HepG2 (cell line): ENCODE results near the gene CA9. TPM values are rescaled to one million over a fixed set of nuclear protein-coding genes. Genes with fewer than 3 reads are reported as not detected.

Experiments
- AGO2 ChIP-seq: fragments of 200-400 bp; formaldehyde crosslinking; optimal IDR thresholded peaks from 2 replicates; pipeline ENCODE3; 2017; ENCODE audit warnings: mild to moderate bottlenecking, low read depth, low read length, moderate library complexity
- BHLHE40 ChIP-seq: IDR thresholded peaks from 2 replicates; pipeline ENCODE4 v1.6.1; 2011; ENCODE audit warnings: low read length, improper control_type of control experiment
- CAMTA2 ChIP-seq: sonication (generic); formaldehyde crosslinking; IDR thresholded peaks from 2 replicates; pipeline ENCODE4 v1.4.0; 2020; ENCODE audit warnings: mild to moderate bottlenecking, missing genetic modification reagents, borderline replicate concordance
- CC2D1A ChIP-seq: sonication (generic); formaldehyde crosslinking; IDR thresholded peaks from 2 replicates; pipeline ENCODE4 v1.8.1; 2023; ENCODE audit warnings: mild to moderate bottlenecking, missing genetic modification reagents
- DMAP1 ChIP-seq: IDR thresholded peaks from 2 replicates; pipeline ENCODE4 v1.6.1; 2016
- FOXA1 ChIP-seq, 2 experiments: fragments of 450-650 bp in 1 of 2; sonication (generic) in 1 of 2; formaldehyde crosslinking in 1 of 2; IDR thresholded peaks; 2 replicates each; pipeline versions ENCODE4 v1.4.0 to v1.6.1; 2016 to 2020; ENCODE audit warnings: missing genetic modification reagents in 1 of 2
- GATAD1 ChIP-seq: IDR thresholded peaks from 2 replicates; pipeline ENCODE4 v1.6.1; 2016; ENCODE audit warnings: missing genetic modification reagents, missing compliant biosample characterization
- MAFK ChIP-seq, 2 experiments: IDR thresholded peaks in 1 of 2; conservative IDR thresholded peaks in 1 of 2; 2 replicates each; pipeline ENCODE4 v1.6.1; 2011; ENCODE audit warnings: improper control_type of control experiment in 2 of 2, low read length in 2 of 2
- MTA1 ChIP-seq: sonication (generic); formaldehyde crosslinking; IDR thresholded peaks from 2 replicates; pipeline ENCODE4 v1.4.0; 2020; ENCODE audit warnings: missing genetic modification reagents, mild to moderate bottlenecking, borderline replicate concordance
- NR1H2 ChIP-seq: sonication (generic); formaldehyde crosslinking; IDR thresholded peaks from 2 replicates; pipeline ENCODE4 v1.8.1; 2022; ENCODE audit warnings: low read depth, missing genetic modification reagents, borderline replicate concordance
- STAT5B ChIP-seq: sonication (generic); formaldehyde crosslinking; IDR thresholded peaks from 2 replicates; pipeline ENCODE4 v1.4.0; 2020; ENCODE audit warnings: missing genetic modification reagents
- TEAD2 ChIP-seq: sonication (generic); formaldehyde crosslinking; IDR thresholded peaks from 2 replicates; pipeline ENCODE4 v1.9.0; 2021; ENCODE audit warnings: missing genetic modification reagents
- THAP11 ChIP-seq: IDR thresholded peaks from 2 replicates; pipeline ENCODE4 v1.6.1; 2016; ENCODE audit warnings: missing biosample characterization, missing genetic modification reagents
- TP53 ChIP-seq: sonication (generic); formaldehyde crosslinking; conservative IDR thresholded peaks from 2 replicates; pipeline ENCODE4 v1.4.0; 2020; ENCODE audit warnings: missing genetic modification reagents
- TRIM24 ChIP-seq: sonication (generic); formaldehyde crosslinking; IDR thresholded peaks from 2 replicates; pipeline ENCODE4 v1.8.0; 2022; ENCODE audit warnings: mild to moderate bottlenecking, missing genetic modification reagents
- ZNF749 ChIP-seq: sonication (generic); formaldehyde crosslinking; IDR thresholded peaks from 2 replicates; pipeline ENCODE4 v1.8.0; 2022; ENCODE audit warnings: mild to moderate bottlenecking, missing genetic modification reagents, moderate library complexity, borderline replicate concordance
- ZNF768 ChIP-seq: sonication (generic); formaldehyde crosslinking; IDR thresholded peaks from 2 replicates; pipeline ENCODE4 v1.4.0; 2020; ENCODE audit warnings: missing genetic modification reagents
- ZNF850 ChIP-seq: sonication (generic); formaldehyde crosslinking; conservative IDR thresholded peaks from 2 replicates; pipeline ENCODE4 v1.9.0; 2021; ENCODE audit warnings: mild to moderate bottlenecking, missing genetic modification reagents
- ZNF883 ChIP-seq: sonication (generic); formaldehyde crosslinking; IDR thresholded peaks from 2 replicates; pipeline ENCODE4 v1.5.1; 2020; ENCODE audit warnings: mild to moderate bottlenecking, missing genetic modification reagents; ENCODE audit errors: not compliant biosample characterization
- ZSCAN31 ChIP-seq: sonication (generic); formaldehyde crosslinking; IDR thresholded peaks from 2 replicates; pipeline ENCODE4 v1.5.0; 2020; ENCODE audit warnings: low read depth, mild to moderate bottlenecking, missing genetic modification reagents
- polyA plus RNA-seq, 8 experiments: library from polyadenylated mRNA; depleted of rRNA in 3 of 8; stranded (reverse) in 7 of 8; unstranded in 1 of 8; fragments of >200 nt; fragmentation: Illumina TruSeq in 4 of 8; extraction: Trizol in 4 of 8; gene quantifications; 2 replicates each; pipeline versions ENCODE4 v1.2.1 to v1.2.3, GENCODE V29; 2011 to 2016; ENCODE audit warnings: low read depth in 4 of 8, missing spikeins in 1 of 8, mixed read lengths in 1 of 8; ENCODE audit not compliant: insufficient read depth in 1 of 8
- total RNA-seq, 5 experiments: library from RNA; depleted of rRNA; stranded (reverse); fragments of >200 nt; fragmentation: Illumina TruSeq; extraction: Trizol; gene quantifications; 2 replicates each; pipeline ENCODE4 v1.2.3, GENCODE V29; 2016; ENCODE audit warnings: low read depth in 1 of 5
- TF ChIP-seq, protein P1 (sequence below): sonication (generic); formaldehyde crosslinking; IDR thresholded peaks from 2 replicates; pipeline ENCODE4 v1.4.0; 2020; ENCODE audit warnings: low read depth, mild to moderate bottlenecking, missing genetic modification reagents
- TF ChIP-seq, protein P2 (sequence below): sonication (generic); formaldehyde crosslinking; IDR thresholded peaks from 2 replicates; pipeline ENCODE4 v1.4.0; 2020; ENCODE audit warnings: missing genetic modification reagents
- TF ChIP-seq, protein P3 (sequence below): sonication (generic); formaldehyde crosslinking; conservative IDR thresholded peaks from 2 replicates; pipeline ENCODE4 v1.4.0; 2020; ENCODE audit warnings: missing genetic modification reagents

CA9 gene
- total and polyA plus RNA-seq, 2 of the 13 experiments (the other 11 are each of a cell fraction or from before 2014, with no cell fraction given) = 0.13 to 152 TPM

DNA sequence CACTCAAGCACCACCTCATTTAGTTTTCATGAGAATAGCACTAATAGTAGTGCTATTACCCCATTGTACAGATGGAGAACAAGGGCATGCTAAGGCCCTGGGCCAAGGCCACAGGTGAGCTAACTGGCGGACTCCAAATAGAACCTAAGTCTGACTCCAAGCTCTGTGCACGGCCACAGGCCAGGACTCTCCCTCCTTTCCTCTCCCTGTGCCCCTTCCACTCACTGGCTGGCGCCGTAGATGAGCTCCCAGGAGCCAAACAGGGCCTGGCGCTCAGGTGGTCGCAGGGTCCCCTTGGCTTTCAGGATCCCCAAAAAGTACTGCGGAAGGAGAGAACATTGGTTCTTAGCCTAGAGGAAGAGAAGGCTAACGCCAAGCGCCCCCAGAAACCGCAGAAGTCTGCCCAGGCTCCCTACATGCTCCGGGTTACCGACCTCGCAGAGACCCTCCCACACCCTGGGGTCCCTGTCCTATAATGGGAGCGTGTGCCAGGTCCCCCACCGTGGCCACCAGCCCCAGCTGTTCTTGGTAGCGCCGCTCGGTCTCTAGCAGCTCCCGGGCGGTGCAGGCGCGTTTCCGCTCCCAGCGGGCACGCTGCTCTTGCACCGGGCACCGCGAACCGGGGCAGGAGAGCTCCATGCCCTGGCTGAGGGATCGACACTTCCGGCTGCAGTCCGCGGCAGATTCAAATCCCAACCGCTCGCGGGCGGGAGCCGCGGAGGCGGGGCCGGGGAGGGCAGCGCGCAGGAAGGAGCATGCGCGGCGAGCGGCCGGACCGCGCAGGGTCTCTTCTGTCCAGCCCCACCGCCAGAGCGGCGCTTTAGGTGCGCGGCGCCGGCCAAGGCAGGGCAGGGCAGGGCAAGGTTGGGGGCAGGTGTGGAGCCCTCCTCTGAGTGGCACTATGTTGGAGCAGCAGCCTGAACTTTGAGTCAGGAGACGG, 8.9 kb upstream of the CA9 start, which contains the start of gene ARHGEF39 (continued):
- TF ChIP-seq, protein P1, sequence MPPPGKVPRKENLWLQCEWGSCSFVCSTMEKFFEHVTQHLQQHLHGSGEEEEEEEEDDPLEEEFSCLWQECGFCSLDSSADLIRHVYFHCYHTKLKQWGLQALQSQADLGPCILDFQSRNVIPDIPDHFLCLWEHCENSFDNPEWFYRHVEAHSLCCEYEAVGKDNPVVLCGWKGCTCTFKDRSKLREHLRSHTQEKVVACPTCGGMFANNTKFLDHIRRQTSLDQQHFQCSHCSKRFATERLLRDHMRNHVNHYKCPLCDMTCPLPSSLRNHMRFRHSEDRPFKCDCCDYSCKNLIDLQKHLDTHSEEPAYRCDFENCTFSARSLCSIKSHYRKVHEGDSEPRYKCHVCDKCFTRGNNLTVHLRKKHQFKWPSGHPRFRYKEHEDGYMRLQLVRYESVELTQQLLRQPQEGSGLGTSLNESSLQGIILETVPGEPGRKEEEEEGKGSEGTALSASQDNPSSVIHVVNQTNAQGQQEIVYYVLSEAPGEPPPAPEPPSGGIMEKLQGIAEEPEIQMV = peak; percentile 96
- TF ChIP-seq ZNF883 (CRISPR knock-in tag) (peak; percentile 94), AGO2 (peak; percentile 33), ZNF768 (peak; percentile 78; the same call in 1 of the 2 replicates), THAP11 (CRISPR knock-in tag) (peak; percentile 86), GATAD1 (CRISPR knock-in tag) (peak; percentile 79), TEAD2 (CRISPR knock-in tag) (0 out of 2 replicates have a peak, but pooled peaks have one; percentile 56), NR1H2 (no peak), FOXA1 (IDR thresholded peaks at IDR 0.05) (no peak), FOXA1 (CRISPR knock-in tag; IDR thresholded peaks at IDR 0.05) (0 out of 2 replicates have a peak, but pooled peaks have one; percentile 18), DMAP1 (CRISPR knock-in tag) (peak; percentile 92), ZSCAN31 (peak; percentile 79), TP53 (CRISPR knock-in tag) (no peak), MTA1 (CRISPR knock-in tag) (peak; percentile 74; the same call in 1 of the 2 replicates), ZNF749 (CRISPR knock-in tag) (peak; percentile 94; the same call in 1 of the 2 replicates), TRIM24 (CRISPR knock-in tag) (no peak), STAT5B (CRISPR knock-in tag) (0 out of 2 replicates have a peak, but pooled peaks have one; percentile 28), CAMTA2 (no peak), MAFK (conservative IDR thresholded peaks at IDR 0.05 in 1 of 2, IDR thresholded peaks at IDR 0.05 in 1 of 2; ENCODE audit: low read length in 2 of 2) (no peak), ZNF850 (CRISPR knock-in tag) (no peak), BHLHE40 (no peak), CC2D1A (CRISPR knock-in tag) (0 out of 2 replicates have a peak, but pooled peaks have one; percentile 68)
- TF ChIP-seq, protein P2, sequence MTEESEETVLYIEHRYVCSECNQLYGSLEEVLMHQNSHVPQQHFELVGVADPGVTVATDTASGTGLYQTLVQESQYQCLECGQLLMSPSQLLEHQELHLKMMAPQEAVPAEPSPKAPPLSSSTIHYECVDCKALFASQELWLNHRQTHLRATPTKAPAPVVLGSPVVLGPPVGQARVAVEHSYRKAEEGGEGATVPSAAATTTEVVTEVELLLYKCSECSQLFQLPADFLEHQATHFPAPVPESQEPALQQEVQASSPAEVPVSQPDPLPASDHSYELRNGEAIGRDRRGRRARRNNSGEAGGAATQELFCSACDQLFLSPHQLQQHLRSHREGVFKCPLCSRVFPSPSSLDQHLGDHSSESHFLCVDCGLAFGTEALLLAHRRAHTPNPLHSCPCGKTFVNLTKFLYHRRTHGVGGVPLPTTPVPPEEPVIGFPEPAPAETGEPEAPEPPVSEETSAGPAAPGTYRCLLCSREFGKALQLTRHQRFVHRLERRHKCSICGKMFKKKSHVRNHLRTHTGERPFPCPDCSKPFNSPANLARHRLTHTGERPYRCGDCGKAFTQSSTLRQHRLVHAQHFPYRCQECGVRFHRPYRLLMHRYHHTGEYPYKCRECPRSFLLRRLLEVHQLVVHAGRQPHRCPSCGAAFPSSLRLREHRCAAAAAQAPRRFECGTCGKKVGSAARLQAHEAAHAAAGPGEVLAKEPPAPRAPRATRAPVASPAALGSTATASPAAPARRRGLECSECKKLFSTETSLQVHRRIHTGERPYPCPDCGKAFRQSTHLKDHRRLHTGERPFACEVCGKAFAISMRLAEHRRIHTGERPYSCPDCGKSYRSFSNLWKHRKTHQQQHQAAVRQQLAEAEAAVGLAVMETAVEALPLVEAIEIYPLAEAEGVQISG (CRISPR knock-in tag) = peak; percentile 96
- TF ChIP-seq, protein P3, sequence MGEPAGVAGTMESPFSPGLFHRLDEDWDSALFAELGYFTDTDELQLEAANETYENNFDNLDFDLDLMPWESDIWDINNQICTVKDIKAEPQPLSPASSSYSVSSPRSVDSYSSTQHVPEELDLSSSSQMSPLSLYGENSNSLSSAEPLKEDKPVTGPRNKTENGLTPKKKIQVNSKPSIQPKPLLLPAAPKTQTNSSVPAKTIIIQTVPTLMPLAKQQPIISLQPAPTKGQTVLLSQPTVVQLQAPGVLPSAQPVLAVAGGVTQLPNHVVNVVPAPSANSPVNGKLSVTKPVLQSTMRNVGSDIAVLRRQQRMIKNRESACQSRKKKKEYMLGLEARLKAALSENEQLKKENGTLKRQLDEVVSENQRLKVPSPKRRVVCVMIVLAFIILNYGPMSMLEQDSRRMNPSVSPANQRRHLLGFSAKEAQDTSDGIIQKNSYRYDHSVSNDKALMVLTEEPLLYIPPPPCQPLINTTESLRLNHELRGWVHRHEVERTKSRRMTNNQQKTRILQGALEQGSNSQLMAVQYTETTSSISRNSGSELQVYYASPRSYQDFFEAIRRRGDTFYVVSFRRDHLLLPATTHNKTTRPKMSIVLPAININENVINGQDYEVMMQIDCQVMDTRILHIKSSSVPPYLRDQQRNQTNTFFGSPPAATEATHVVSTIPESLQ = no peak
